T-helper 17 cell (primary cell): Measurements from ENCODE around the gene THOC2. TPM values are rescaled to one million over a fixed set of nuclear protein-coding genes. Genes with fewer than 3 reads are reported as not detected.
A peak's percentile ranks its signal among the peaks of the same experiment; 100 is the strongest.

Source experiments
- ATAC-seq: fragments of 150-1000 bp; cut with Tn5 transposase; 2 replicates; pipeline ENCODE4 v1.10.0; 2021; ENCODE audit warnings: mild to moderate bottlenecking, moderate library complexity
- DNase-seq, 3 donors: peaks; one replicate each; pipeline versions ENCODE4 v3.0.0 to v3.0.0-alpha.2; 2020 to 2021
- H3K9me3 ChIP-seq: one replicate; pipeline ENCODE4 v1.7.0; 2013; ENCODE audit warnings: low read length, mild to moderate bottlenecking; ENCODE audit not compliant: control insufficient read depth, poor library complexity, severe bottlenecking
- H3K27ac Mint-ChIP-seq: one replicate; pipeline ENCODE4 v1.8.0; 2022; ENCODE audit warnings: mild to moderate bottlenecking, moderate library complexity, mixed read lengths
- H3K27me3 Mint-ChIP-seq: one replicate; pipeline ENCODE4 v1.8.0; 2022; ENCODE audit warnings: mixed read lengths
- H3K36me3 Mint-ChIP-seq: one replicate; pipeline ENCODE4 v1.8.0; 2022; ENCODE audit warnings: low read depth, mixed read lengths
- H3K4me1 Mint-ChIP-seq: one replicate; pipeline ENCODE4 v1.8.0; 2022; ENCODE audit warnings: mild to moderate bottlenecking, mixed read lengths
- H3K4me3 Mint-ChIP-seq: one replicate; pipeline ENCODE4 v1.8.0; 2022; ENCODE audit warnings: mild to moderate bottlenecking, moderate library complexity, mixed read lengths
- total RNA-seq, 4 donors: library from RNA in 2 of 4; stranded (reverse) in 2 of 4; gene quantifications; one replicate each; pipeline ENCODE4 v1.2.3 and lab custom pipeline; 2022 to 2026

THOC2 gene
- total RNA-seq, 2 donors from 2014 or later: 79.9 to 86.2 TPM

DNA sequence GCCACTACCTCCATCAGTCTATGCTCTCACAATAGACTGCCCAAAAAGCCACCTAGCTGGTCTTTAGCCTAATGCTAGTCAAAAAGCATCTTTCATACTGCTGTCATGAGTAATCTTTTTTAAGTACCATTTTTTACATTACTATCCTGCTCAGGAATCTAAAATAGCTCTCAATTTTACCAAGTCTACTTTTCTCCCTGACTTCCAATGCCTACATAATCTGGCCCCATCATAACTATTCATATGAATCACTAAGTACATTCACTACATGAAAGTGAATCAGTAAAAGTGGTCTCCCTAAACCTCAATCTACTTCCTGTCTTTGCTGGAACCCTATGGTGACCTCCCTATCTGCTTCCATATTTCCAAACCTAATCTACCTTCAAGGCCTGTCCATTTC is 105.9 kb downstream of the THOC2 start:
- H3K9me3 ChIP-seq: no peaks in the 10 kb centered on the region
- peak overlapping the region; percentile 45 for H3K27ac Mint-ChIP-seq
- H3K4me1 Mint-ChIP-seq: peaks cover 6% of the 10 kb centered on the region
- H3K36me3 Mint-ChIP-seq: peaks cover 3% of the 10 kb centered on the region
- H3K27me3 Mint-ChIP-seq: no peaks in the 10 kb centered on the region
- DNase-seq: no peak
- no peak for ATAC-seq
- H3K4me3 Mint-ChIP-seq: no peak overlapping the region

DNA sequence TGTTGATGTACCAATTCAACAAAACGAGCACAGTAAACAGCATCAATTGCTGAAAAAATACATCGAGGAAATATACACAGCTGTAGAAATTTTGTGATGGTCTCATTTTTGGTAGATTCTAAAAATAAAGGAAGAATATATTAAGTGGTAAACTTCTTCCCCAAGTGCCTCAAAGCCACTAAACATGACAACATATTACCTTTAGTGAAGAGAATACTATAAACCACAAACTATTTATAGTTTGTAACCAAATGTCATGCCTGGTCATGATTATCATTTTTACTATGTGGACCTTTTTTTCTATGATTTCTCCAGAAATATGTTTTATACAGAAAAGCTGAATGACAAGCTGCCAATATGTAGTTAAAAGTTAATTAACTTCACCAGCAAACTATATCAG is 106.9 kb downstream of the THOC2 start:
- Mint-ChIP-seq H3K4me3 (no peak overlapping the region), H3K36me3 (peaks cover 5% of the 10 kb centered on the region), H3K4me1 (peaks cover 6% of the 10 kb centered on the region), H3K27ac (no peak overlapping the region), H3K27me3 (no peaks in the 10 kb centered on the region)
- DNase-seq (no peak), ATAC-seq (no peak)
- no peaks in the 10 kb centered on the region for H3K9me3 ChIP-seq

DNA sequence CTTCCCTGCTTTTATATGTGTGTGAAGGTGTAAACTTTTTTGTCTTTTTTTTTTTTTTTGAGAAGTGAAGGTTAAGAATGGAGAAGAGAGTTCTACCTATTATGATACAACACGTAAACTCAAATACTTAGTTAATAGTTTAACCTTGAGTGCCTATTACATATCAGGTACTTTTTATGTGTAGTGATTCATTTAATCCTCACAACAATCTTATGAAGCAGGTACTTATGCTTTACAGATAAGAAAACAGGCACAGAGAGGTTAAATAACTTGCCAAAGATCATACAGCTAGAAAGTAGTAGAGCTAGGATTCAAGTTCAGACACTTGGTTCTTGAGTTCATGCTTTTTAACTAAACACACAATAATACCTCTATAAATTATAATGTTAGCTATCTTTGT is 107.4 kb downstream of the THOC2 start:
- H3K4me3 Mint-ChIP-seq: no peak overlapping the region
- peaks cover 6% of the 10 kb centered on the region for H3K4me1 Mint-ChIP-seq
- H3K27ac Mint-ChIP-seq: no peak overlapping the region
- H3K9me3 ChIP-seq: no peaks in the 10 kb centered on the region
- ATAC-seq (no peak), DNase-seq (no peak)
- H3K27me3 Mint-ChIP-seq: no peaks in the 10 kb centered on the region
- H3K36me3 Mint-ChIP-seq: peaks cover 5% of the 10 kb centered on the region

DNA sequence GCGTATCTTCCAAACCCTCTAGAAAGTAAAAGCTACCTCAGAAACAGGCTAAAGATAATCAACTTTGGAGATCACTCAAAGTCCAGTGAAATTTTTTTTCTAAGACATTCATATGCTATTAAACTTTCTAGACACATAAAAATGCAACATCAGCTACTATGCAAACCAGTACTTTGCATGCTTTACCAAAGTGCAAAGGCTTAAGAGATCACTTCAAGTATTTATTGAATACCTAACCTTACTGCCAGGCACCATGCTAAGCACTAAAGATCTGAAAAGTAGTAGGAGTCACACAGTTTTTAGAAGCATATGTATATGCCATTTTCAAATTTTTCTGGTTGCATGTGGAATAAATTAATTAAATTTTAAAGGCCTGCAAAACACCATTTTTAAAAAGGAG is 115.8 kb downstream of the THOC2 start:
- H3K36me3 Mint-ChIP-seq: peaks cover 5% of the 10 kb centered on the region
- DNase-seq (no peak), ATAC-seq (no peak)
- no peaks in the 10 kb centered on the region for H3K9me3 ChIP-seq
- H3K4me1 Mint-ChIP-seq: peaks cover 3% of the 10 kb centered on the region
- H3K4me3 Mint-ChIP-seq: no peak overlapping the region
- no peak overlapping the region for H3K27ac Mint-ChIP-seq
- H3K27me3 Mint-ChIP-seq: no peaks in the 10 kb centered on the region

DNA sequence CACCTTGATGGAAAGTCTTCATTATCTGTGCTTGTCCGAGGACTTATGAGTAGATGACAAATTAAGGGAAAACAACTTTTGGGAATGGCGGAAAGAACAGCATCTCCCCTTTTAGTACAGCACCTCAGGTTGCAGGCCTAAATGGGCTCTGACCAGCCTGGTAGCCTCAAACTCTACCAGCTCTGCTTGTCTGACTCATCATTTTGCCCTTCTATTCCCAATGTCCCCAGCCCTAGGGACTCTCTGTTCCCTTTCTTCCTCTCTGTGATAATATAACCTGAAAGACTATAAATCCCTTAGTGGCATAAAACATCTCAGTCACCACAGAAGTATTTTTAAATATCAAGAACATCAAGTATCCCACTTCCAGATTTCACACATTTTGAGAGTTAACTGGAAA is 121.9 kb downstream of the THOC2 start:
- Mint-ChIP-seq H3K27me3 (no peaks in the 10 kb centered on the region), H3K36me3 (peaks cover 2% of the 10 kb centered on the region)
- no peak for ATAC-seq

DNA sequence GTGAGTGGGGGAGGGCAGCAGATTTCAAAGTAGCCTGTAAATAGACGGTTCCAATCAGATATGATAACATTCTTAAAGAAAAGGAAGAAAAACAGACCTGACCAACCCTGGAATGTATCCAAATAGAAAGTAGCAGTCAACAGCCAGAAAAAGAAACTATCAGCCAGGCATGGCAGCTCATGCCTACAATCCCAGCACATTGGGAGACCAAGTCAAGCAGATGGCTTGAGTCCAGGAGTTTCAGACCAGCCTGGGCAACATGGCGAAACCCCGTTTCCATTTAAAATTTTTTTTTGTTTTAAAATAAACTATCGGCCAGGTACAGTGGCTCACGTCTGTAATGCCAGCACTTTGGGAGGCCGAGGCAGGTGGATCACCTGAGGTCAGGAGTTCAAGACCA is 125.0 kb downstream of the THOC2 start:
- Mint-ChIP-seq H3K36me3 (peaks cover 2% of the 10 kb centered on the region), H3K4me3 (no peak overlapping the region), H3K27ac (no peak overlapping the region), H3K27me3 (no peaks in the 10 kb centered on the region), H3K4me1 (peaks cover 2% of the 10 kb centered on the region)
- no peak for DNase-seq
- no peak for ATAC-seq
- H3K9me3 ChIP-seq: no peaks in the 10 kb centered on the region

More for the DNA sequence above, 121.9 kb downstream of the THOC2 start:
- Mint-ChIP-seq H3K27ac (peak overlapping the region; percentile 47), H3K4me3 (no peak overlapping the region), H3K4me1 (peaks cover 2% of the 10 kb centered on the region)
- H3K9me3 ChIP-seq: no peaks in the 10 kb centered on the region
- DNase-seq: no peak

DNA sequence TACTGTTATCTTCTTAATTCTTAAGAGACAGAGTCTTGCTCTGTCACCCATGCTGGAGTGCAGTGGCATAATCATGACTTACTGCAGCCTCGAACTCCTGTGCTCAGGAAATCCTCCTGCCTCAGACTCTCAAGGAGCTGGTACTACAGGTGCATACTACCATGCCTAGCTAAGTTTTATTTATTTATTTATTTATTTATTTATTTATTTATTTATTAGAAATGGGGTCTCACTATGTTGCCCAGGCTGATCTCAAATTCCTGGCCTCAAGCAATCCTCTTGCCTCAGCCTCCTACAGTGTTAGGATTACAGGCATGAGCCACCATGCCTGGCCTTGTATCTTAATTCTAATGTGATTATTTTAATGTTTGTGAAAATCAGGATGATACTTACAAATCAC is 125.6 kb downstream of the THOC2 start:
- Mint-ChIP-seq H3K4me3 (no peak overlapping the region), H3K36me3 (peaks cover 2% of the 10 kb centered on the region)

DNA sequence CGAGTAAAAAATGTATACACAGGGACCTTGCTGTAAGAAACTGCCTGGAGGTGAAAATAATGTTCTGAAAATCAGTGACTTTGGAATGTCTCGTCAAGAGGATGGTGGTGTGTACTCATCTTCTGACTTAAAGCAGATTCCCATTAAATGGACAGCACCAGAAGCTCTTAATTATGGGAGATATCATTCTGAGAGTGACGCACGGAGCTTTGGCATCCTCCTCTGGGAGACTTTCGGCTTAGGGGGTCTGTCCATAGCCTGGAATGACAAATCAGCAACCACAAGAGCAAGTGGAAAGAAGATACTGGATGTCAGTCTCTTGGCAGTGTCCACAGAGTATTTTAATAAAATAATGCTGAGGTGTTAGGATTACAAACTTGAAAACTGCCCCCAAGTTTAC is 129.4 kb downstream of the THOC2 start:
- no peak for DNase-seq
- H3K4me3 Mint-ChIP-seq: no peak overlapping the region
- no peaks in the 10 kb centered on the region for H3K27me3 Mint-ChIP-seq
- peaks cover 2% of the 10 kb centered on the region for H3K36me3 Mint-ChIP-seq
- H3K4me1 Mint-ChIP-seq: peaks cover 2% of the 10 kb centered on the region
- H3K27ac Mint-ChIP-seq: no peak overlapping the region
- H3K9me3 ChIP-seq: no peaks in the 10 kb centered on the region
- ATAC-seq: no peak

More for the DNA sequence above, 125.6 kb downstream of the THOC2 start:
- Mint-ChIP-seq H3K27me3 (no peaks in the 10 kb centered on the region), H3K27ac (no peak overlapping the region), H3K4me1 (peaks cover 2% of the 10 kb centered on the region)
- ATAC-seq (no peak), DNase-seq (no peak)
- H3K9me3 ChIP-seq: no peaks in the 10 kb centered on the region

DNA sequence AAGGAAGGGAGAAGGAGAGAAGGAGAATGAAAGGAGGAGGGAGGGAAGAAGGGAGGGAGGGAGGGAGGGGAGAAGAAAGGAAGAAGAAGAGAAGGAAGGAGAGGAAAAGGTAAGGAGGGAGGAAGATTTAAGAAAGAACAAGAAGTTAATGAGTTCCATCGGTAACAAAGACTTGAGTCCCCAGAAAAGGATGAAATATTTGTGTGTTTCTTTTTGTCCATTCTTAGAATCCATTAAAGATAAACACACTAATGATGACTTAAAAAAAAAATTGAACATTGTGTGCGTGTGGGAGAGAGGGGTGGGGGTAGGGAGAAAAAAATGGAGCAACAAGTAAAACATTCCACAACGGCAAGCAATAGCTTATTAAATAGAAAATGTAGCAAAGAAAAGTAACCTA is 131.4 kb downstream of the THOC2 start:
- Mint-ChIP-seq H3K36me3 (peaks cover 2% of the 10 kb centered on the region), H3K27me3 (no peaks in the 10 kb centered on the region), H3K27ac (no peak overlapping the region), H3K4me3 (peak overlapping the region; percentile 36), H3K4me1 (peaks cover 2% of the 10 kb centered on the region)
- no peaks in the 10 kb centered on the region for H3K9me3 ChIP-seq
- ATAC-seq: no peak
- DNase-seq: no peak

DNA sequence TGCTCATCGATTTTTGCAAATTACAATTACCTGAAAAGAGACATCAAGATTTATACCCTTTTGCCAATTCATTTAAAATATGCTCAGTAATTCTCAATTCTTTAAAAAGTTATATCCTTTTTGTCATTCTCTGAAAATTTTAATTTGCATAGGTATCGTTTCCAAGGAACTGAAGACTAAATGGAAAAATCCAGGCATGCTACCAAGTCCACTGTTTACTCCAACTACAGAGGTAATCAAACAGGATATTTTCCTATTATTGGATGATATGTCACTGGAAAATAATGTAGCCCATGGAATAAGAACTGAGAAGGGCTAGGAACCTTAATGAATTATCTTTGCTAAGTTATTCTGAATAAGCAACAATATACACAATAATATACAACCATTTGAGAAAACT is 132.7 kb downstream of the THOC2 start:
- no peak overlapping the region for H3K4me3 Mint-ChIP-seq
- ATAC-seq (no peak), DNase-seq (no peak)
- no peak overlapping the region for H3K27ac Mint-ChIP-seq
- H3K9me3 ChIP-seq: no peaks in the 10 kb centered on the region
- H3K36me3 Mint-ChIP-seq: peaks cover 2% of the 10 kb centered on the region
- no peaks in the 10 kb centered on the region for H3K4me1 Mint-ChIP-seq
- no peaks in the 10 kb centered on the region for H3K27me3 Mint-ChIP-seq

DNA sequence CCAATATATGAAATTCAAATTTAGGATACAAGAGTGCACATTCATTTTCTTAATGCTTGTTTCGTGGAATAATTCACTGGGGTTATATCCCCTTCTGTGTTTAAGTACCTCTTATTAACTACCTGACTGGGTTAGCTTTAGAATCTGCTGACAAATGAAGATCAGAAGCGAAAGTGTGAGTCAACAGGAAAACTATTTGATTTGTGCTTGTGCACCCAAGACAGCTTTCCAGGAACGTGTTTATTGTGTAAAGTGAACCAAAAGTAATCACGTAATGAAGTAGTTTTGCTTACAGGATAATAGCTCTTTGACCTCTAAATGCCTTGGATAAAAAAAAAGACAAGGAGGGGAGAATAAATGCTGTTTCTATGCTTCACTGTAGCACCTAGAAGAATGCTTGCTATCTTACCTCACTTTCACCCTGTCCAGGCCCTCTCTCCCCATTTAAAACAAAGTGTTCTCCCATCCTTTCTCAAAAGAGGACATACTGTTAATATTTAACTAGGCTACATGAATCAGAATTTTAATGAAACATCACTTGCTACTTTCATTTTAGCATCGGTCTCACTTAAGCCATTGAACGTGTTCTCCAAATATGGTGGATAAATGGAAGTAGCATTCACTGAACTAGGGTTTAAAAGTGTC is 141.9 kb downstream of the THOC2 start:
- H3K36me3 Mint-ChIP-seq: no peaks in the 10 kb centered on the region
- no peak for ATAC-seq
- H3K4me3 Mint-ChIP-seq: no peak overlapping the region
- no peak for DNase-seq
- H3K9me3 ChIP-seq: no peaks in the 10 kb centered on the region
- H3K4me1 Mint-ChIP-seq: peaks cover 5% of the 10 kb centered on the region
- H3K27me3 Mint-ChIP-seq: no peaks in the 10 kb centered on the region
- H3K27ac Mint-ChIP-seq: peak overlapping the region; percentile 9

DNA sequence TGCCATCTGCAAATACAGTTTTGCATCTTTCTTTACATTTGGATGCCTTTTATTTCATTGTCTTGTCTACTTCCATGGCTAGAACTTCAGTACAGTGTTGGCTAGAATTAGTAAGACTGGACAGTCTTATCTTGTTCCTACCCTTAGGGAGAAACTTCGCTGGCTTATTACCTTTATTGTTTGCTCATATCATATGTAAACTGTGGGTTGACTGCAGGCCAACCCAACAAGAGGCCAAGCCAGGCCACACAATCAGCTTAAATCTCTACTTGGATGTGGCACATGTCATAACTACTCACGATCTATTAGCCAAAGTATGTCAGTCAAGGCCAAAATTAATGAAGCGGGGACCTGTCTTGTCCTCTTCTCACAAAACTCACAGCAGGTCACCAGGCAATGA is 144.1 kb downstream of the THOC2 start:
- H3K27me3 Mint-ChIP-seq: no peaks in the 10 kb centered on the region
- H3K4me3 Mint-ChIP-seq: no peak overlapping the region
- no peak overlapping the region for H3K27ac Mint-ChIP-seq
- no peaks in the 10 kb centered on the region for H3K9me3 ChIP-seq
- no peaks in the 10 kb centered on the region for H3K36me3 Mint-ChIP-seq
- ATAC-seq (no peak), DNase-seq (no peak)
- H3K4me1 Mint-ChIP-seq: peaks cover 5% of the 10 kb centered on the region

DNA sequence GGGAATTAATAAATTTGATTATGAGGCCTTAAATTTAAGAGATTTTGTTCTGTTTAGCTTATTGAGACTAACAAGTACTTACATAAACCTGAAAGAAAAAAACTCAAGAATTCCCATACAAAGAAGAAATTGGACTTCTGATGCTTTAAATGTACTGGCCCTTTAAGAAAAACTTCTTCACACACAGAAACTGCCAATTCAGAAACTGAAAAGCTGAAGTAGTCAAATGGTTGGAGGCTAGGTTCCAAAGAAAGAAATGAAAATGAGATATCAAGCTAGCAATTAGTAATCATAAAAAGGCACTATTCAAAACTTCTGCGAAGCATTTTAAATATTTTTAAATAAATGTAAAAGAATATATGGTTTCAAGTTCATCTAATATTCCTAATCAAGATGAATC is 151.3 kb downstream of the THOC2 start:
- H3K36me3 Mint-ChIP-seq: no peaks in the 10 kb centered on the region
- DNase-seq (no peak), ATAC-seq (no peak)
- no peak overlapping the region for H3K4me3 Mint-ChIP-seq
- H3K9me3 ChIP-seq: no peaks in the 10 kb centered on the region
- H3K27ac Mint-ChIP-seq: no peak overlapping the region
- no peaks in the 10 kb centered on the region for H3K27me3 Mint-ChIP-seq
- H3K4me1 Mint-ChIP-seq: no peaks in the 10 kb centered on the region

DNA sequence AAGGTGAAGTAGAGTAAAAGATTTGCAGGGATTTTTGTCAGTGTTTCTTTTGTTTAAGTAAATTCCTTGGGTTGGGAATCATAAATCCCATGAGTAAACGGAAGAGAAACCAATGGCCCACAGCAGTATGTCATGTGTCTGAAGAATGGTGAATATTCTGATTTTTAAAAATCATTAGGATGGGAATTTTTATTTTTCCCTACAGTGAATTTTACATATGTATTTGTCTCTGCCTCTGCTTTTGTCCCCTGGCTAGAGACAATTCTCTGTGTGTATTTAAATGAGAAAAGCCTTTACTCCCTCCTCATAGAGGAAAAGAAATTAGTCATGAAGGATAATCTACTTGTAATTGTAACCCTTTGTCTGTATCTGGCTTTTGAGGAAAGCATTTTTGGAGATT is 152.1 kb downstream of the THOC2 start:
- H3K9me3 ChIP-seq: no peaks in the 10 kb centered on the region
- DNase-seq (no peak), ATAC-seq (no peak)
- Mint-ChIP-seq H3K27ac (no peak overlapping the region), H3K4me1 (no peaks in the 10 kb centered on the region), H3K27me3 (no peaks in the 10 kb centered on the region), H3K4me3 (no peak overlapping the region), H3K36me3 (no peaks in the 10 kb centered on the region)
